ENCODE results near the gene C19orf25. TPM values are rescaled to one million over a fixed set of nuclear protein-coding genes. Genes with fewer than 3 reads are reported as not detected.

Gene C19orf25
- total and polyA plus RNA-seq, 9 of the 15 experiments (the other 6 are each of a cell fraction or from before 2014, with no cell fraction given): 0.79 to 96.0 (median 36.1) TPM

GRCh38 chr19:1503089-1503924 is 24.3 kb upstream of the C19orf25 start (continued):
- TF ChIP-seq KLF1 (tag; IDR thresholded peaks at IDR 0.05) (peak; percentile 57; the same call in 1 of the 2 replicates), ILF3 (IDR thresholded peaks at IDR 0.05; ENCODE audit: borderline replicate concordance) (no peak), CREBBP (IDR thresholded peaks at IDR 0.05; ENCODE audit: low read depth, low read length) (no peak), SIRT6 (IDR thresholded peaks at IDR 0.05; ENCODE audit: low read depth, low read length) (no peak), CREB1 (IDR thresholded peaks at IDR 0.05) (no peak), CREB1 (CRISPR knock-in tag; IDR thresholded peaks at IDR 0.05) (peak; percentile 70), EGR1 (conservative IDR thresholded peaks at IDR 0.05) (peak; percentile 86), RAD51 (IDR thresholded peaks at IDR 0.05; ENCODE audit: borderline replicate concordance, low read depth) (peak; percentile 48; the same call in 1 of the 2 replicates), HNRNPL (IDR thresholded peaks at IDR 0.05; ENCODE audit: low read depth, low read length) (peak; percentile 84), TRIM28 (IDR thresholded peaks at IDR 0.05) (no peak), DMBX1 (CRISPR knock-in tag; IDR thresholded peaks at IDR 0.05; ENCODE audit: borderline replicate concordance) (0 out of 2 replicates have a peak, but pooled peaks have one; percentile 37), JUNB (CRISPR knock-in tag; conservative IDR thresholded peaks at IDR 0.05) (no peak), SOX6 (IDR thresholded peaks at IDR 0.05) (0 out of 2 replicates have a peak, but pooled peaks have one; percentile 27), BRD9 (IDR thresholded peaks at IDR 0.05; ENCODE audit: low read depth, partially characterized antibody) (peak; percentile 70), MITF (IDR thresholded peaks at IDR 0.05) (peak; percentile 50), MTF1 (CRISPR knock-in tag; IDR thresholded peaks at IDR 0.05; ENCODE audit: borderline replicate concordance) (no peak), E2F4 (CRISPR knock-in tag; IDR thresholded peaks at IDR 0.05; ENCODE audit: low read depth) (0 out of 2 replicates have a peak, but pooled peaks have one; percentile 18), SUPT5H (IDR thresholded peaks at IDR 0.05) (0 out of 2 replicates have a peak, but pooled peaks have one; percentile 59), ZNF830 (CRISPR knock-in tag; IDR thresholded peaks at IDR 0.05) (no peak), ZNF408 (CRISPR knock-in tag; IDR thresholded peaks at IDR 0.05; ENCODE audit: low read depth) (no peak), XRCC3 (IDR thresholded peaks at IDR 0.05) (no peak)
- TF ChIP-seq, protein P1, sequence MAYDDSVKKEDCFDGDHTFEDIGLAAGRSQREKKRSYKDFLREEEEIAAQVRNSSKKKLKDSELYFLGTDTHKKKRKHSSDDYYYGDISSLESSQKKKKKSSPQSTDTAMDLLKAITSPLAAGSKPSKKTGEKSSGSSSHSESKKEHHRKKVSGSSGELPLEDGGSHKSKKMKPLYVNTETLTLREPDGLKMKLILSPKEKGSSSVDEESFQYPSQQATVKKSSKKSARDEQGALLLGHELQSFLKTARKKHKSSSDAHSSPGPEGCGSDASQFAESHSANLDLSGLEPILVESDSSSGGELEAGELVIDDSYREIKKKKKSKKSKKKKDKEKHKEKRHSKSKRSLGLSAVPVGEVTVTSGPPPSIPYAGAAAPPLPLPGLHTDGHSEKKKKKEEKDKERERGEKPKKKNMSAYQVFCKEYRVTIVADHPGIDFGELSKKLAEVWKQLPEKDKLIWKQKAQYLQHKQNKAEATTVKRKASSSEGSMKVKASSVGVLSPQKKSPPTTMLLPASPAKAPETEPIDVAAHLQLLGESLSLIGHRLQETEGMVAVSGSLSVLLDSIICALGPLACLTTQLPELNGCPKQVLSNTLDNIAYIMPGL (CRISPR knock-in tag; IDR thresholded peaks at IDR 0.05): peak; percentile 90; the same call in 1 of the 2 replicates
- TF ChIP-seq, protein P2, sequence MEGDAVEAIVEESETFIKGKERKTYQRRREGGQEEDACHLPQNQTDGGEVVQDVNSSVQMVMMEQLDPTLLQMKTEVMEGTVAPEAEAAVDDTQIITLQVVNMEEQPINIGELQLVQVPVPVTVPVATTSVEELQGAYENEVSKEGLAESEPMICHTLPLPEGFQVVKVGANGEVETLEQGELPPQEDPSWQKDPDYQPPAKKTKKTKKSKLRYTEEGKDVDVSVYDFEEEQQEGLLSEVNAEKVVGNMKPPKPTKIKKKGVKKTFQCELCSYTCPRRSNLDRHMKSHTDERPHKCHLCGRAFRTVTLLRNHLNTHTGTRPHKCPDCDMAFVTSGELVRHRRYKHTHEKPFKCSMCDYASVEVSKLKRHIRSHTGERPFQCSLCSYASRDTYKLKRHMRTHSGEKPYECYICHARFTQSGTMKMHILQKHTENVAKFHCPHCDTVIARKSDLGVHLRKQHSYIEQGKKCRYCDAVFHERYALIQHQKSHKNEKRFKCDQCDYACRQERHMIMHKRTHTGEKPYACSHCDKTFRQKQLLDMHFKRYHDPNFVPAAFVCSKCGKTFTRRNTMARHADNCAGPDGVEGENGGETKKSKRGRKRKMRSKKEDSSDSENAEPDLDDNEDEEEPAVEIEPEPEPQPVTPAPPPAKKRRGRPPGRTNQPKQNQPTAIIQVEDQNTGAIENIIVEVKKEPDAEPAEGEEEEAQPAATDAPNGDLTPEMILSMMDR (IDR thresholded peaks at IDR 0.05 in 2 of 3, conservative IDR thresholded peaks at IDR 0.05 in 1 of 3; ENCODE audit: insufficient read depth in 2 of 3, low read depth in 1 of 3, low read length in 3 of 3): peak; percentile 76 to 96 (median 81)

Data from K562 (cell line).